ENCODE results near the gene C6orf47. TPM values are rescaled to one million over a fixed set of nuclear protein-coding genes. Genes with fewer than 3 reads are reported as not detected.
A peak's percentile ranks its signal among the peaks of the same experiment; 100 is the strongest.

C6orf47 gene
- total and polyA plus RNA-seq, 2 of the 13 experiments (the other 11 are each of a cell fraction or from before 2014, with no cell fraction given): 1.7 to 18.1 TPM

DNA sequence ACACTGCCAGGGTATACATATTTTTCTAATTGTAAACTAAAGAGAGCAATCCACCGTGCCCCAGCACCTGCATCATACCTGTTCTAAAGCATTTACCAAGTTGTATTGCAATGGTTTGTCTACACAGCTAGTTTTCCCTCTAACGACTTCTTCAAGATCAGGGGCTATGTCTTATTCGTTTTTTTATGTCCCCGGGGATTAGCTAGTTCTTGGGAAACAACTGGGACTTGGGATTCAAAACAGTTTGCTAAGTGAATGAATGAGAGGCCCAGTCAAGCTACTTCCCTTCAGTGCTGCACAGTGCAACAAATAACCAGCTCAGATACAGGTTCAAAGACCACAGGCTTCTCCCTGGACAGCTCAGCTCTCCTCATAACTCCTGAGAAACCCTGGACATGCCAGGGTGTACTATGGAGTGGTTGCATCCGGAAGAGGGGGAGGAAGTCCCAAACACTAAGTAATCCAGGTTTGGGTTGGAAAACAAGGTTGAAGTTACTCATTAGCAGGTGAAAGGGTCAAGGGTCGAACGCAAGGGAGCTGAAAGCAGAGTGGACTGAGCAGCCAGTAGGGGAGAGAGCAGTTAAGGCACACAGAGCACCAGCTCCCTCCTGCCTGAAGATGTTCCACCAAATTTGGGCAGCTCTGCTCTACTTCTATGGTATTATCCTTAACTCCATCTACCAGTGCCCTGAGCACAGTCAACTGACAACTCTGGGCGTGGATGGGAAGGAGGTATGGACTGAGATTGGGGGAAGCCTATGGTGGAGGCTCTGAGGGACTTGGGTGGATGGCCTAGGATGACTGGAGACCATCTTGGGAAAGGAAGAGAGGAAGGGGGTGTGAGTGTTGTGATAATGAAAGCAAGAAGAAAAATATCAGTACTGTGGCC, 5.0 kb downstream of the C6orf47 start, which contains the start of gene APOM (continued):
- TF ChIP-seq ZNF891 (CRISPR knock-in tag; IDR thresholded peaks at IDR 0.05): peak; percentile 65; the same call in 1 of the 2 replicates
- TF ChIP-seq ZZZ3 (CRISPR knock-in tag; IDR thresholded peaks at IDR 0.05; ENCODE audit: borderline replicate concordance): peak; percentile 28; the same call in 1 of the 2 replicates
- no peak; the same call in 1 of the 2 replicates for TF ChIP-seq ZNF232 (CRISPR knock-in tag; IDR thresholded peaks at IDR 0.05; ENCODE audit: borderline replicate concordance)
- TF ChIP-seq ZC3H4 (CRISPR knock-in tag; IDR thresholded peaks at IDR 0.05; ENCODE audit: borderline replicate concordance): no peak
- no peak for TF ChIP-seq ZBTB1 (CRISPR knock-in tag; IDR thresholded peaks at IDR 0.05; ENCODE audit: borderline replicate concordance)
- TF ChIP-seq, protein P1, sequence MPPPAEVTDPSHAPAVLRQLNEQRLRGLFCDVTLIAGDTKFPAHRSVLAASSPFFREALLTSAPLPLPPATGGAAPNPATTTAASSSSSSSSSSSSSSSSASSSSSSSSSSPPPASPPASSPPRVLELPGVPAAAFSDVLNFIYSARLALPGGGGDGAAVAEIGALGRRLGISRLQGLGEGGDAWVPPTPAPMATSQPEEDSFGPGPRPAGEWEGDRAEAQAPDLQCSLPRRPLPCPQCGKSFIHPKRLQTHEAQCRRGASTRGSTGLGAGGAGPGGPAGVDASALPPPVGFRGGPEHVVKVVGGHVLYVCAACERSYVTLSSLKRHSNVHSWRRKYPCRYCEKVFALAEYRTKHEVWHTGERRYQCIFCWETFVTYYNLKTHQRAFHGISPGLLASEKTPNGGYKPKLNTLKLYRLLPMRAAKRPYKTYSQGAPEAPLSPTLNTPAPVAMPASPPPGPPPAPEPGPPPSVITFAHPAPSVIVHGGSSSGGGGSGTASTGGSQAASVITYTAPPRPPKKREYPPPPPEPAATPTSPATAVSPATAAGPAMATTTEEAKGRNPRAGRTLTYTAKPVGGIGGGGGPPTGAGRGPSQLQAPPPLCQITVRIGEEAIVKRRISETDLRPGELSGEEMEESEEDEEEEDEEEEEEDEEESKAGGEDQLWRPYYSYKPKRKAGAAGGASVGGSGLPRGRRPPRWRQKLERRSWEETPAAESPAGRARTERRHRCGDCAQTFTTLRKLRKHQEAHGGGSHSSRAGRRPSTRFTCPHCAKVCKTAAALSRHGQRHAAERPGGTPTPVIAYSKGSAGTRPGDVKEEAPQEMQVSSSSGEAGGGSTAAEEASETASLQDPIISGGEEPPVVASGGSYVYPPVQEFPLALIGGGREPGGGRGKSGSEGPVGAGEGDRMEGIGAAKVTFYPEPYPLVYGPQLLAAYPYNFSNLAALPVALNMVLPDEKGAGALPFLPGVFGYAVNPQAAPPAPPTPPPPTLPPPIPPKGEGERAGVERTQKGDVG (CRISPR knock-in tag; IDR thresholded peaks at IDR 0.05; ENCODE audit: borderline replicate concordance): no peak
- TF ChIP-seq NR3C1 (CRISPR knock-in tag; IDR thresholded peaks at IDR 0.05): no peak
- TF ChIP-seq, protein P2, sequence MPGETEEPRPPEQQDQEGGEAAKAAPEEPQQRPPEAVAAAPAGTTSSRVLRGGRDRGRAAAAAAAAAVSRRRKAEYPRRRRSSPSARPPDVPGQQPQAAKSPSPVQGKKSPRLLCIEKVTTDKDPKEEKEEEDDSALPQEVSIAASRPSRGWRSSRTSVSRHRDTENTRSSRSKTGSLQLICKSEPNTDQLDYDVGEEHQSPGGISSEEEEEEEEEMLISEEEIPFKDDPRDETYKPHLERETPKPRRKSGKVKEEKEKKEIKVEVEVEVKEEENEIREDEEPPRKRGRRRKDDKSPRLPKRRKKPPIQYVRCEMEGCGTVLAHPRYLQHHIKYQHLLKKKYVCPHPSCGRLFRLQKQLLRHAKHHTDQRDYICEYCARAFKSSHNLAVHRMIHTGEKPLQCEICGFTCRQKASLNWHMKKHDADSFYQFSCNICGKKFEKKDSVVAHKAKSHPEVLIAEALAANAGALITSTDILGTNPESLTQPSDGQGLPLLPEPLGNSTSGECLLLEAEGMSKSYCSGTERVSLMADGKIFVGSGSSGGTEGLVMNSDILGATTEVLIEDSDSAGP (CRISPR knock-in tag; IDR thresholded peaks at IDR 0.05; ENCODE audit: borderline replicate concordance): peak; percentile 85
- TF ChIP-seq KLF11 (CRISPR knock-in tag; IDR thresholded peaks at IDR 0.05): no peak
- no peak for TF ChIP-seq ZNF432 (CRISPR knock-in tag; IDR thresholded peaks at IDR 0.05; ENCODE audit: borderline replicate concordance)
- no peak for TF ChIP-seq ZNF10 (CRISPR knock-in tag; IDR thresholded peaks at IDR 0.05; ENCODE audit: borderline replicate concordance, low read depth)
- no peak for TF ChIP-seq DNMT1 (CRISPR knock-in tag; IDR thresholded peaks at IDR 0.05)
- TF ChIP-seq ZSCAN22 (CRISPR knock-in tag; IDR thresholded peaks at IDR 0.05): no peak
- no peak; the same call in 1 of the 2 replicates for TF ChIP-seq FOSL1 (CRISPR knock-in tag; IDR thresholded peaks at IDR 0.05; ENCODE audit: borderline replicate concordance)
- no peak for TF ChIP-seq ZNF660 (CRISPR knock-in tag; IDR thresholded peaks at IDR 0.05; ENCODE audit: borderline replicate concordance, low read depth)
- no peak for TF ChIP-seq IKZF1 (IDR thresholded peaks at IDR 0.05)
- TF ChIP-seq ZNF44 (CRISPR knock-in tag; IDR thresholded peaks at IDR 0.05): peak; percentile 98
- TF ChIP-seq, protein P3, sequence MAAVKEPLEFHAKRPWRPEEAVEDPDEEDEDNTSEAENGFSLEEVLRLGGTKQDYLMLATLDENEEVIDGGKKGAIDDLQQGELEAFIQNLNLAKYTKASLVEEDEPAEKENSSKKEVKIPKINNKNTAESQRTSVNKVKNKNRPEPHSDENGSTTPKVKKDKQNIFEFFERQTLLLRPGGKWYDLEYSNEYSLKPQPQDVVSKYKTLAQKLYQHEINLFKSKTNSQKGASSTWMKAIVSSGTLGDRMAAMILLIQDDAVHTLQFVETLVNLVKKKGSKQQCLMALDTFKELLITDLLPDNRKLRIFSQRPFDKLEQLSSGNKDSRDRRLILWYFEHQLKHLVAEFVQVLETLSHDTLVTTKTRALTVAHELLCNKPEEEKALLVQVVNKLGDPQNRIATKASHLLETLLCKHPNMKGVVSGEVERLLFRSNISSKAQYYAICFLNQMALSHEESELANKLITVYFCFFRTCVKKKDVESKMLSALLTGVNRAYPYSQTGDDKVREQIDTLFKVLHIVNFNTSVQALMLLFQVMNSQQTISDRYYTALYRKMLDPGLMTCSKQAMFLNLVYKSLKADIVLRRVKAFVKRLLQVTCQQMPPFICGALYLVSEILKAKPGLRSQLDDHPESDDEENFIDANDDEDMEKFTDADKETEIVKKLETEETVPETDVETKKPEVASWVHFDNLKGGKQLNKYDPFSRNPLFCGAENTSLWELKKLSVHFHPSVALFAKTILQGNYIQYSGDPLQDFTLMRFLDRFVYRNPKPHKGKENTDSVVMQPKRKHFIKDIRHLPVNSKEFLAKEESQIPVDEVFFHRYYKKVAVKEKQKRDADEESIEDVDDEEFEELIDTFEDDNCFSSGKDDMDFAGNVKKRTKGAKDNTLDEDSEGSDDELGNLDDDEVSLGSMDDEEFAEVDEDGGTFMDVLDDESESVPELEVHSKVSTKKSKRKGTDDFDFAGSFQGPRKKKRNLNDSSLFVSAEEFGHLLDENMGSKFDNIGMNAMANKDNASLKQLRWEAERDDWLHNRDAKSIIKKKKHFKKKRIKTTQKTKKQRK (IDR thresholded peaks at IDR 0.05; ENCODE audit: low read length): no peak
- TF ChIP-seq NRL (CRISPR knock-in tag; IDR thresholded peaks at IDR 0.05; ENCODE audit: borderline replicate concordance): no peak
- peak; percentile 87; the same call in 1 of the 2 replicates for TF ChIP-seq SATB2 (CRISPR knock-in tag; IDR thresholded peaks at IDR 0.05)
- no peak for TF ChIP-seq SIN3B (IDR thresholded peaks at IDR 0.05; ENCODE audit: low read length)
- no peak for TF ChIP-seq ZNF382 (CRISPR knock-in tag; IDR thresholded peaks at IDR 0.05; ENCODE audit: borderline replicate concordance)

All from HepG2 (cell line).